LNCaP clone FGC (cell line): ENCODE measurements around the gene ABHD15.

ENCODE experiments used
- DNase-seq: peaks from one replicate; pipeline ENCODE4 v3.0.0-alpha.2; 2011; ENCODE audit warnings: low read depth
- H3K4me3 ChIP-seq: 2 replicates; pipeline ENCODE4 v1.5.1; 2011; ENCODE audit warnings: mild to moderate bottlenecking, low read depth, low read length, control low read depth
- TF ChIP-seq, protein P1 (sequence below): IDR thresholded peaks from 2 replicates; pipeline ENCODE4 v1.5.1; 2012; ENCODE audit warnings: mild to moderate bottlenecking; ENCODE audit not compliant: control insufficient read depth, insufficient read depth; ENCODE audit errors: extremely low read depth

ABHD15 gene

DNA sequence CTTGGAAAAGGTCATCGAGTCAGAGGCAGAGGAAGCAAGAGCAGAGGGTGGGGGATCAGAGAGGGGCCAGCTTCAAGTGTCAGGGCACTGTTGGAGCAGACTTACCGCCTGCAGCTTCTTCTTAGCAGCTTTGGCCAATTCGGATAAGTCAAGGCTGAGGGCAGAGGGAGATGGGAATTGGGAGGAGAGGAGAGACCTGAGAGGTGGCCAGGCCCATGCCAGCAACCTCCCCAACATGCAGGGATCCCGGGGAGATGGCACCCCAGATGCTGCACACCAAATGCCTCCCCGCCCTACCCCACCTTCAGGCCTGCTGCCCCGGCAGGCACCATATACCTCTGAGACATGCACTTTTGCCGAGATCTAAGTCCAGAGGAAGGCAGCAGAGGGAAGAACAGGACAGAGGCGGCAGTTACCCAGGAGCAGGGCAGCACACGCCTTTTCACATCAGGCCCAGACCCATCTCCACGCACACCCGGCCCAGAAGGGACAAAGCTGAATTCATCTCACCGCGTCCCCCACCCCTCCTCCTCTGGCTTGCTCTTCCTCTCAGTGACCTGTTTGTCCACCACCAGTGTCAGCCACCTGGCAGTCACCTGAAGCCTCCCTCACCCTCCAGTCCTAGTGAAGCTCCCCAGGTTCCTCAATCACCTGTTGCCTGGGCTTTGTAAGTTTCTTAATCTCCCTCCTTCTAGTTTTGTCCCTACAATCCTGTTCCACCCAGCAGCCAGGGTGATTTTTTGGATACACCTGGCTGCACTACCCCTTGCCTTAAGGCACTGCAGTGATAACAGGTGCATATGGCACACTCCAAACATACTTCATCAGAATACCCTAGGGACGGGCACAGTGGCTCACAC, 12.0 kb upstream of the ABHD15 start:
- H3K4me3 ChIP-seq: no peak overlapping the region
- DNase-seq: no peak
- TF ChIP-seq, protein P1, sequence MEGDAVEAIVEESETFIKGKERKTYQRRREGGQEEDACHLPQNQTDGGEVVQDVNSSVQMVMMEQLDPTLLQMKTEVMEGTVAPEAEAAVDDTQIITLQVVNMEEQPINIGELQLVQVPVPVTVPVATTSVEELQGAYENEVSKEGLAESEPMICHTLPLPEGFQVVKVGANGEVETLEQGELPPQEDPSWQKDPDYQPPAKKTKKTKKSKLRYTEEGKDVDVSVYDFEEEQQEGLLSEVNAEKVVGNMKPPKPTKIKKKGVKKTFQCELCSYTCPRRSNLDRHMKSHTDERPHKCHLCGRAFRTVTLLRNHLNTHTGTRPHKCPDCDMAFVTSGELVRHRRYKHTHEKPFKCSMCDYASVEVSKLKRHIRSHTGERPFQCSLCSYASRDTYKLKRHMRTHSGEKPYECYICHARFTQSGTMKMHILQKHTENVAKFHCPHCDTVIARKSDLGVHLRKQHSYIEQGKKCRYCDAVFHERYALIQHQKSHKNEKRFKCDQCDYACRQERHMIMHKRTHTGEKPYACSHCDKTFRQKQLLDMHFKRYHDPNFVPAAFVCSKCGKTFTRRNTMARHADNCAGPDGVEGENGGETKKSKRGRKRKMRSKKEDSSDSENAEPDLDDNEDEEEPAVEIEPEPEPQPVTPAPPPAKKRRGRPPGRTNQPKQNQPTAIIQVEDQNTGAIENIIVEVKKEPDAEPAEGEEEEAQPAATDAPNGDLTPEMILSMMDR: no peak

GRCh38 chr17:29577385-29578211, 10.8 kb upstream of the ABHD15 start:
- TF ChIP-seq, protein P1: no peak
- DNase-seq: no peak
- H3K4me3 ChIP-seq: no peak overlapping the region

DNA sequence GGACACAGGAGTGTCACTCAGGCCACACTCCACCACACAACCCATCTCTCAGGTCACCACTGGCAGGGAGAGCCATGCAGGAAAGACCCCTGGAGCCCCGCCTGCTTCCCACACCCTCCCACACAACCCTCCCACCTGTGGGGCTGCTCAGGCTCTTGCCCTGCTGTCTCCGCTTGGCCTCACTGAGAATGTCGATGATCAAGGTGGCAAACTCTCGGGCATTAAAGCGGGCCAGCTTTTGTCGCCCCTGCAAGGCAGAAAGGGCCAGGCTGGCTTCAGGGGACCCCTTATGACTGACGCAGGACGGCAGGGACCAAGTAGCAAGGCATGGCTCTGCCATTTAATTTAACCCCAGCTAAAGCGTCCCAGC, 10.1 kb upstream of the ABHD15 start:
- H3K4me3 ChIP-seq: no peak overlapping the region
- TF ChIP-seq, protein P1: no peak
- no peak for DNase-seq

- DNase-seq: no peak
- TF ChIP-seq, protein P1: no peak
Measured at GRCh38 chr17:29576214-29577000, 9.6 kb upstream of the ABHD15 start.

DNA sequence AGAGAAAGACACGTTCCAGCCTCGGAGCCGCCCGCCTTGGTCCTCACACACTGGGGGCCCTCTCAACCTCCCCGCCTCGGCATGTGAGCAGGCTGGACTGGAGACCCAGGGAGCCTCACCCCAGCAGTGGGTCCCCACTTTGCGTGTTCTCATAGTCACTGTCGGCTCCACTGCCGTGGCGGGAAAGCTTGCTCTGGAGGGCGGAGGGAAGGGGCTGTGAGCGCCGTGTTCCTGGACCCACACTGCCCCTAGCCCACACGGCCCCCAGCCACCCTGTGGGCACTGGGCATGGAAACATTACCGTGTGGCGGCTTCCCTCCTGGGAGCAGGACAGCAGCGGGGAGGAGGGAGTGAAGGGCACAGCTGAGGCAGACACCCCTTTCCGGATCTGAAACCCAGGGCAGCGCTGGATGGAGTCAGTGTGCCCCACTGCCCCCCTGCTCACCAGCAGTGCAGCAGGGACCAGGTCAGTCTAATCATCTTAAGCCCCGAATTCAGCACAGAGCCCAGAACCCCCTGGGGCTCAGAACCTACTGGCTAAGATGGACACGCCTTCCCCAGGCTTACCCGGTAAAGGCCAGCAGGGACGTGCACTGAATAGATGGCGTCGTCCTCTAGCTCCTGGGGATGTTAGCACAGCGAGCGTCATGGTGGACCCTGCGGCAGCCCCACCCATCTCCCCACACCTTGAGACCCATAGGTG, 8.8 kb upstream of the ABHD15 start:
- no peak overlapping the region for H3K4me3 ChIP-seq
- TF ChIP-seq, protein P1: no peak
- DNase-seq: no peak

More at GRCh38 chr17:29576214-29577000, 9.6 kb upstream of the ABHD15 start:
- no peak overlapping the region for H3K4me3 ChIP-seq

DNA sequence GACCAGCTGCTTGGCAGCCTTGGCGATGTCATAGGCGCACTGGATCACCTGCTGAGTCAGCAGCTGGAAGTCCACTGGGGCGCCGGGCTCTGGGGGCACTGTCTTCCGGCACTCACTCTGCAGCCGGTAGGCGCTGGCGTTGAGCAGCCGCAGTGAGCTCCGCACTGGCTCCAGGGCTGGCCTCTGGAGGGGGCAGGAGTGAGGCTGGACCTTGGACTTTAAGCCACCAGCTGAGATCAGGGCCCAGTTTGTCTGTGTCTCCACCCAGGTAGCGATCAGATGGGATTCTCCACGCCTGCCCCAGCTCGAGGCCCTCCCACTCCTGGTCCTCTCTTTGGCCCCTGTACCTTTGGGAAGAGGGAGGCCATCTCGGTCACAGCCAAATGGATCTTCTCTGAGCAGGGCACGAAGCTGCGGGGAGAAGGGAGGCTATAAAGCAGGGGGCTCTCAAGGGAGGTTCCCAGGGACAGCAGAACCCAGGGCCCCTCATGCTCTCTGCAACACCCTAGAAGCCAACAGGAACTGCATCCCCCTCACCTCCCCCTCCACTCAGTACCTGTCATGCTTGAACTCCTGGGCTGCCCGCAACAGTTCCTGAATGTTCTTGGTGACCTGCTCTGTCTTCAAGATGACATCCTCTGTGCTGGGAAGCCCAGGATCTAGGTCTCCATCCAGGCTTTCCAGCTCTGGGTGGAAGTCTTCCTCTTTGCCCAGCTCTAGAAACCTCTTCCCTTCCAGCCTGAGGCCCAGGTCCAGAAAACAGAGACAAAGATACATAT, 8.1 kb upstream of the ABHD15 start:
- TF ChIP-seq, protein P1: no peak
- DNase-seq: no peak
- H3K4me3 ChIP-seq: no peak overlapping the region
